T-cell (primary cell): ENCODE data around the gene SSTR3. TPM values are rescaled to one million over a fixed set of nuclear protein-coding genes. Genes with fewer than 3 reads are reported as not detected.
A peak's percentile ranks its signal among the peaks of the same experiment; 100 is the strongest.

ENCODE experiments used
- ATAC-seq, 4 experiments: fragments of 200-7000 bp in 3 of 4; fragments of 150-1000 bp in 1 of 4; cut with Tn5 transposase; replicated peaks in 1 of 4; 1 replicate in 3 of 4; 2 replicates in 1 of 4; pipeline ENCODE4 v1.10.0; 2021; ENCODE audit warnings: moderate library complexity in 3 of 4, mild to moderate bottlenecking in 2 of 4, moderate number of reproducible peaks in 1 of 4
- CTCF ChIA-PET, 2 donors: fragments of 300-600 bp; sonication (Branson Sonifier 250); formaldehyde crosslinking; loops; one replicate each; lab custom pipeline; 2022; ENCODE audit warnings: antibody characterized with exemption in 2 of 2; lab: Charles Lee
- POLR2A ChIA-PET, 2 donors: fragments of 300-600 bp; sonication (Branson Sonifier 250); formaldehyde crosslinking; loops; one replicate each; lab custom pipeline; 2022; ENCODE audit warnings: antibody characterized with exemption in 2 of 2; lab: Charles Lee
- DNase-seq, 35 experiments: peaks; one replicate each; pipeline versions ENCODE4 v3.0.0 to v3.0.0-alpha.2; 2013 to 2023
- H3K27ac ChIP-seq: one replicate; pipeline ENCODE4 v1.5.1; 2013; ENCODE audit warnings: low read length
- H3K27me3 ChIP-seq, 2 experiments: replicated peaks in 1 of 2; 1 replicate in 1 of 2; 2 replicates in 1 of 2; pipeline versions ENCODE4 v1.6.1 to v1.7.0; 2013; ENCODE audit warnings: low read length in 1 of 2, mixed read lengths in 1 of 2; ENCODE audit not compliant: control insufficient read depth in 2 of 2, insufficient read depth in 2 of 2; ENCODE audit errors: extremely low read depth in 1 of 2
- H3K36me3 ChIP-seq, 2 donors: 1 replicate in 1 of 2; 2 replicates in 1 of 2; pipeline versions ENCODE4 v1.6.1 to v1.7.0; 2013; ENCODE audit warnings: low read length in 1 of 2; ENCODE audit not compliant: control insufficient read depth in 2 of 2, insufficient read depth in 1 of 2; ENCODE audit errors: extremely low read depth in 1 of 2
- H3K4me1 ChIP-seq, 2 experiments: 1 replicate in 1 of 2; 2 replicates in 1 of 2; pipeline versions ENCODE4 v1.6.1 to v1.7.0; 2013; ENCODE audit warnings: low read length in 2 of 2, mixed read lengths in 1 of 2; ENCODE audit not compliant: insufficient read depth in 2 of 2, control insufficient read depth in 1 of 2; ENCODE audit errors: extremely low read depth in 1 of 2
- H3K4me3 ChIP-seq, 2 donors: 1 replicate in 1 of 2; 2 replicates in 1 of 2; pipeline versions ENCODE4 v1.5.1 to v1.7.0; 2013; ENCODE audit warnings: mild to moderate bottlenecking in 2 of 2, low read length in 1 of 2, moderate library complexity in 1 of 2; ENCODE audit not compliant: control insufficient read depth in 1 of 2; ENCODE audit errors: extremely low read depth in 1 of 2
- H3K9me3 ChIP-seq: 2 replicates; pipeline ENCODE4 v1.7.0; 2013
- H3K27ac Mint-ChIP-seq, 2 donors: one replicate each; pipeline ENCODE4 v1.8.0; 2020 to 2021; ENCODE audit warnings: mild to moderate bottlenecking in 2 of 2, mixed read lengths in 2 of 2
- H3K27me3 Mint-ChIP-seq, 2 donors: one replicate each; pipeline ENCODE4 v1.8.0; 2021 to 2022; ENCODE audit warnings: mixed read lengths in 2 of 2
- H3K36me3 Mint-ChIP-seq: one replicate; pipeline ENCODE4 v1.8.0; 2021; ENCODE audit warnings: mixed read lengths
- H3K4me1 Mint-ChIP-seq, 3 donors: one replicate each; pipeline ENCODE4 v1.8.0; 2020 to 2022; ENCODE audit warnings: mixed read lengths in 3 of 3, mild to moderate bottlenecking in 1 of 3
- H3K4me3 Mint-ChIP-seq, 3 donors: one replicate each; pipeline ENCODE4 v1.8.0; 2020 to 2022; ENCODE audit warnings: mild to moderate bottlenecking in 3 of 3, mixed read lengths in 3 of 3, moderate library complexity in 3 of 3
- H3K9me3 Mint-ChIP-seq, 3 donors: one replicate each; pipeline ENCODE4 v1.8.0; 2020 to 2022; ENCODE audit warnings: mixed read lengths in 3 of 3
- WGBS: methylation state at CpG from one replicate; pipeline ENCODE4 v1.1.5; 2013; ENCODE audit warnings: missing lambda C conversion rate; ENCODE audit not compliant: insufficient coverage; 5-methylcytosine and 5-hydroxymethylcytosine counted together
- total RNA-seq, 35 experiments: library from RNA in 6 of 35; stranded (reverse) in 6 of 35; fragments of 120-200 nt in 1 of 35; gene quantifications; one replicate each; pipeline versions ENCODE4 v1.2.1 to v1.2.4 and lab custom pipeline; 2013 to 2026

Gene SSTR3
- total RNA-seq, 5 donors from 2014 or later (not counting 1 experiment from before 2014, with no cell fraction given), result 4.6 to 8.7 (median 5.3) TPM

DNA sequence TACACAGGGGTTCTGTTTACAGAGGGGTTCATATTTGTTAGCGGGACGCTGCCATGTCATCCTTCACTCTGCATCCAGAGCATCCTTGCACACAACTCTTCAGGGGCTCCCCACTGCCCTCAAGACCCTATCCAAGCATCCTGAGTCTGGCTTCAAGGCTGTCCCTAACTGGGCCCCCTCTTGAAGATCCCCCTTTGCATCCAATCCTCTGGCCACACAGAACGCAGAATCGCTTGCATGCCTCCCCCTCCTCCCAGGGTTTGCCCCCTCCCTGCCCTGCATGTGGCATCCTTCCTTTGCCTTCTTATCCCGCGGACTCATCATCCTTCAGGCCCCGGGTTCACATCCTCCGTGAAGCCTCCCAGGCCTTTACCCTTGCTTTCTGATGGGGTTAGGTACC lies 42.9 kb downstream of the SSTR3 start:
- peaks cover 13 to 67% of the 10 kb centered on the region in 2 experiments for H3K4me1 ChIP-seq
- H3K4me1 Mint-ChIP-seq, result peaks cover 60 to 73% (median 71%) of the 10 kb centered on the region in 3 donors
- peak overlapping the region; percentile 86 to 97 for H3K27ac Mint-ChIP-seq
- WGBS, result 93% methylated on average over 3 of the region's 8 CpGs
- peaks cover 2% of the 10 kb centered on the region for H3K36me3 Mint-ChIP-seq
- ChIA-PET CTCF (interaction anchor here in 1 of 2 donors (1.0 kb wide), 2 partner anchors 8 to 47 kb away, joined by 3 to 4 read pairs; no protein-coding TSS in a partner anchor), POLR2A (interaction anchor here in 1 of 2 donors (0.6 kb wide), 1 partner anchor 1577 kb away, joined by 6 read pairs; no protein-coding TSS in a partner anchor)
- H3K9me3 ChIP-seq, result no peaks in the 10 kb centered on the region
- H3K27ac ChIP-seq, result peak overlapping the region; percentile 45
- peak overlapping the region in 1 of 3 donors; percentile 74 for H3K4me3 Mint-ChIP-seq
- no peaks in the 10 kb centered on the region for H3K36me3 ChIP-seq
- no peaks in the 10 kb centered on the region for H3K9me3 Mint-ChIP-seq
- H3K27me3 Mint-ChIP-seq, result no peaks in the 10 kb centered on the region
- DNase-seq (no peak), ATAC-seq (no peak)
- no peak overlapping the region for H3K4me3 ChIP-seq
- H3K27me3 ChIP-seq, result no peaks in the 10 kb centered on the region

DNA sequence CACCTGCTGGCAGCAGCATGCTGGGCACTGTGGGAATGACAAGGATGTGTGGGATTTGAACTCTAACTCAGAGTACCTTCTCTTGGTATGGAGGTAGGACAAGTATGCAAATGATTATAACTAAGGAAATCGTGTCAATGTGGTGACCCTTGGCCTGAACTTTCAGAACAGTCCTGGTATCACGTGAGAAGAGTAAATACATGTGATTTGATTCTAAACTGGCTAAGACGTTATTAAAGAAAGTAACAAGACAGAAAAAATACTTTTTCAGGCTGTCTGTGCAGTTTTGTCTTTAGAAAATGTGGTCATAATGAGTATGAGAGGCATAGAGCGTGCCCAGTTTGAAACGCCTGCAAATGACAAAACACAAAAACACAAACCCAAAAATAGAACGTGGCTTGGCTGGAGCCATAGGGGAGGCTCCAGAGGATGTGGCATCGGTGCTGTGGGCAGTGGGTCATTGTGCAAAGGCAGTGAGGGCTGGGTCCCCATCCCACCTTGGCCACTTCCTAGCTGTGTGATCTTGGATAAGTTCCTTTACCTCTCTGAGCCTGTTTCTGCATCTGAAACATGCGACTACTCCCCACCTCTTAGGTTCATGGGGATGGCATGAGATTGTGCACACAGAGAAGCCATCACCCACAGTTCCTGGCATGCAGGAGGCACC lies 44.2 kb downstream of the SSTR3 start:
- Mint-ChIP-seq H3K27me3 (no peaks in the 10 kb centered on the region), H3K27ac (peak overlapping the region; percentile 96 to 97), H3K4me3 (peak overlapping the region; percentile 74 to 85 (median 82)), H3K36me3 (no peaks in the 10 kb centered on the region), H3K4me1 (peaks cover 70 to 85% (median 83%) of the 10 kb centered on the region in 3 donors), H3K9me3 (no peaks in the 10 kb centered on the region)
- H3K4me1 ChIP-seq, result peaks cover 13 to 80% of the 10 kb centered on the region in 2 experiments
- DNase-seq (peak in 1 of 35 experiments; percentile 15), ATAC-seq (no peak)
- no peak overlapping the region for H3K4me3 ChIP-seq
- ChIA-PET POLR2A (no interaction called here), CTCF (no interaction called here)
- H3K9me3 ChIP-seq, result no peaks in the 10 kb centered on the region
- WGBS, result 23% methylated on average over 3 of the region's 8 CpGs
- H3K36me3 ChIP-seq, result no peaks in the 10 kb centered on the region
- no peaks in the 10 kb centered on the region for H3K27me3 ChIP-seq
- H3K27ac ChIP-seq, result peak overlapping the region; percentile 45

DNA sequence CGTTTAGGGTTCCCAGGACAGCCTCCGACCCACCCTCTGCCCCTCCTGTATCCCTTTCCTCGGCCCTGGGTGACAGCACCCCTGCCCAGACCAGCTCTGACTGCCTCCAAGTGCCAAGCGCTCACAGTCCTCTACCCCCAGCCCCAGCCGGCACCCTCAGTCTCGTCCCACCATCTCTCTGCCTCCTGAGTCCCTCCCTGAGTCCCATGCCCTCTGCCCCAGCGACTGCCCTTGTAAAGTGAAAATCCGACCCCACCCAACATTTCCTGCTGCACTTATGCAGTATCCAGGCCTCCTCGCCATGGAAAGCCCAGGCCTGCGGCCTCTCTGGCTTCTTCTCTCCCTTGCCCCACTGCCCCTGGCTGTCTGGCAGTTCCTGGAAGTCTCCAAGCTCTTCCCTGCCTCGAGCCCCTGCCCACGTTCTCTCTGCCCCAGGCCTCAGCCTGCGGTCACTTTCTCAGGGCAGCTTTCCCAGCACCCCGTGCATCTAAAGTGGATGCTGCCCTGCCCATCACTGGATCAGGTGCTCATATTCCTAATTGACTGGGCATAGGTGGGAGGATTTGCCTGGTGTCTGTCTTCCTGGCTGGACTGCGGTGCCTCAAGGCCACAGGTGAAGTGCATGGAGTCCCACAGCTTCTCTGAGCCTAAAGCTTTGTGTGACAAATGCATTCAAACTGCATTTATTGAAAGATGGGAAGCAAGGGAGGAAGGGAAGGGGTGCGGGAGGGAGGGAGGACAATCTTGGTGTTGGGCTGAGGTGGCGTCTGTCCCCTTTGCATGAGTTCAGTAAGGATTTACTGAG lies 44.9 kb downstream of the SSTR3 start:
- ATAC-seq (no peak), DNase-seq (no peak)
- Mint-ChIP-seq H3K4me3 (peak overlapping the region; percentile 74 to 85 (median 82)), H3K9me3 (no peaks in the 10 kb centered on the region), H3K4me1 (peaks cover 77 to 91% (median 90%) of the 10 kb centered on the region in 3 donors), H3K27ac (peak overlapping the region; percentile 96 to 97), H3K36me3 (no peaks in the 10 kb centered on the region), H3K27me3 (no peaks in the 10 kb centered on the region)
- peak overlapping the region in 1 of 2 donors; percentile 31 for H3K4me3 ChIP-seq
- peak overlapping the region; percentile 45 for H3K27ac ChIP-seq
- no peaks in the 10 kb centered on the region for H3K27me3 ChIP-seq
- H3K36me3 ChIP-seq, result no peaks in the 10 kb centered on the region
- CTCF ChIA-PET, result interaction anchor here (0.9 to 4.1 kb wide), 5 partner anchors 31 to 88 kb away, joined by 3 to 20 read pairs (median 3); no protein-coding TSS in a partner anchor
- H3K4me1 ChIP-seq, result peaks cover 18 to 87% of the 10 kb centered on the region in 2 experiments
- H3K9me3 ChIP-seq, result no peaks in the 10 kb centered on the region
- WGBS, result 70% methylated on average over 11 of the region's 17 CpGs
- POLR2A ChIA-PET, result no interaction called here

DNA sequence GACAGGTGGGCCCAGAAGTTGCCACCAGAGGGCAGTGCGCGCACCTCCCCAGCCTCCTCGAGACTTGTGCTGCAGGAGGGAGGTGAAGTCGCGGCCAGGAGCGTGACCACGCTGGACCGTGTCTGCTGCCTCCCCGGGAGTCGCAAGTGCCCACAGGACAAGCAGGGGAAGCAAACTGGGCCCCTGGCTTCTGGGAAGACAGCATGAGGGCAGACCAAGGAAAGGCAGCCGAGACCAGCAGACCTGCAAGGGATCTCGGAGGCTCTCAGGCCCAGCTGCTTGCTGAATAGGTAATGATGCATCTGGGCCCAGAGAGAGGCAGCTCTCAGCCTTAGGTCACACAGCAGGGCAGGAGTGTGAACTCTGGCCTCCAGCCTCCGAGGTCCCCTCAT lies 45.6 kb downstream of the SSTR3 start:
- Mint-ChIP-seq H3K9me3 (no peaks in the 10 kb centered on the region), H3K36me3 (no peaks in the 10 kb centered on the region), H3K27me3 (no peaks in the 10 kb centered on the region), H3K4me3 (peak overlapping the region; percentile 74 to 85 (median 82)), H3K4me1 (peaks cover 84 to 97% (median 94%) of the 10 kb centered on the region in 3 donors), H3K27ac (peak overlapping the region; percentile 96 to 97)
- Histone ChIP-seq H3K27me3 (no peaks in the 10 kb centered on the region), H3K4me3 (peak overlapping the region in 1 of 2 donors; percentile 31), H3K36me3 (no peaks in the 10 kb centered on the region), H3K9me3 (no peaks in the 10 kb centered on the region), H3K4me1 (peaks cover 20 to 94% of the 10 kb centered on the region in 2 experiments), H3K27ac (peak overlapping the region; percentile 45)
- ChIA-PET POLR2A (no interaction called here), CTCF (interaction anchor here (0.7 to 4.1 kb wide), 7 partner anchors 31 to 391 kb away, joined by 3 to 20 read pairs (median 5); partner anchors contain the start of gene IFT27 (in 1 of the 2))
- peak; percentile 60 to 76 (median 68) for ATAC-seq
- peak; percentile 54 to 92 (median 78) for DNase-seq
- 9% methylated on average over 12 of the region's 13 CpGs for WGBS

DNA sequence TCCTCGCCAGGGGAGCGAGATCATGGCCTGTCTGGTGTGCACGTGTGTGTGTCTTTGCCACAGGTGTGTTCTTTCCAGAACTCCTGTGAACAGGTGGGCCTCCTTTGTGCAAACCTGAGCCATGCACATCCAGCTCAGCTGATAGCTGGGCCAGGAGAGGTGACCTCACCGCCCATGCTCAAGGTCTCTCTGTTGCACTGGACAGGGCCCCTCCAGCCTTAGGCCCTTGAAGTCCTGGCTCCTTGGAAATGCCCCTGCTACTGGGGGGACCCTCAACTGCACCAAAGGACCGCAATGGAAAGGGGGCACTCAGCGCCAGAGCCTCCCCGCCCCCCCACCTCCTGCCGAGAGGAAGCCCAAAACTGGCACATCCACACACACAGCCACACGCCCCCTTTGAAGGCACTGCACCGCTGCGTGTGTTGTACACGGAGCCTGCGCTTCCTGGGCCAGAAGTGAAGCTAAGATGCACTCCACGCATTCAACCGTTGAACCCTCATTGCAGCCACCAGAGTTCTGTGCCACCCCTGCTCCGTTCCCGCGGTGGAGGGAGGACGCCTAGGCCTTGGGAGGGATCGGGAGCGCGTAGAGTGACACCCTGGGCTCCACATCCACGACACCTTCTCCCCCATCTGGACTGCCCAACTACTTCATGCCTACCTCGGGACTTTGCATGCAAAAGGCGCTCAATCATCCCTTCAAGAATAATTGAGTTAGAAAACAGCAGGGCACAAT lies 46.2 kb downstream of the SSTR3 start:
- H3K27ac Mint-ChIP-seq, result peak overlapping the region; percentile 96 to 97
- Histone ChIP-seq H3K9me3 (no peaks in the 10 kb centered on the region), H3K4me3 (peak overlapping the region in 1 of 2 donors; percentile 31), H3K27ac (peak overlapping the region; percentile 45), H3K36me3 (no peaks in the 10 kb centered on the region), H3K27me3 (no peaks in the 10 kb centered on the region), H3K4me1 (peaks cover 20 to 100% of the 10 kb centered on the region in 2 experiments)
- peaks cover 81 to 96% (median 94%) of the 10 kb centered on the region in 3 donors for H3K4me1 Mint-ChIP-seq
- WGBS, result 32% methylated on average over 14 of the region's 25 CpGs
- no peaks in the 10 kb centered on the region for H3K9me3 Mint-ChIP-seq
- peak overlapping the region; percentile 74 to 85 (median 82) for H3K4me3 Mint-ChIP-seq
- H3K36me3 Mint-ChIP-seq, result no peaks in the 10 kb centered on the region
- no peaks in the 10 kb centered on the region for H3K27me3 Mint-ChIP-seq
- ATAC-seq, result peak; percentile 18 to 42 (median 24)
- CTCF ChIA-PET, result interaction anchor here (0.5 to 4.1 kb wide), 7 partner anchors 32 to 390 kb away, joined by 3 to 20 read pairs (median 4); partner anchors contain the start of gene IFT27 (in 1 of the 2)
- POLR2A ChIA-PET, result no interaction called here
- peak in 18 of 35 experiments; percentile 19 to 56 (median 34) for DNase-seq
